H1 (cell line): ENCODE results near the gene DOCK9. TPM values are rescaled to one million over a fixed set of nuclear protein-coding genes. Genes with fewer than 3 reads are reported as not detected.

Experiments used
- FOSL1 ChIP-seq: IDR thresholded peaks from 2 replicates; pipeline ENCODE4 v1.6.1; 2011; ENCODE audit warnings: mild to moderate bottlenecking, low read depth, low read length, moderate library complexity; ENCODE audit not compliant: insufficient read depth
- GTF2F1 ChIP-seq: IDR thresholded peaks from 2 replicates; pipeline ENCODE4 v1.6.1; 2012; ENCODE audit warnings: low read depth, low read length, improper control_type of control experiment, borderline replicate concordance
- RFX5 ChIP-seq: IDR thresholded peaks from 2 replicates; pipeline ENCODE4 v1.6.1; 2011; ENCODE audit warnings: low read depth, low read length, improper control_type of control experiment, borderline replicate concordance
- YY1 ChIP-seq: IDR thresholded peaks from 2 replicates; pipeline ENCODE4 v1.6.1; 2011; ENCODE audit warnings: low read depth, mild to moderate bottlenecking, low read length
- polyA plus RNA-seq, 7 experiments: library from polyadenylated mRNA; depleted of rRNA in 3 of 7; stranded (reverse) in 5 of 7; unstranded in 2 of 7; fragments of >200 nt in 5 of 7; fragments of 200-250 nt in 2 of 7; gene quantifications; 1 replicate in 5 of 7; 2 replicates in 1 of 7; 4 replicates in 1 of 7; pipeline versions ENCODE4 v1.2.1 to v1.2.3, GENCODE V29; 2011 to 2013; ENCODE audit warnings: missing spikeins in 2 of 7, mixed read lengths in 2 of 7
- total RNA-seq: library from RNA; stranded (reverse); fragmentation: NEBNext Ultra II Directional; extraction: Animal tissue kit (Norgen Biotek cat#: 25700); gene quantifications from 2 replicates; pipeline ENCODE4 v1.2.1, GENCODE V29; 2021
- TF ChIP-seq, protein P1 (sequence below): IDR thresholded peaks from 2 replicates; pipeline ENCODE4 v1.6.1; 2012; ENCODE audit warnings: inconsistent platforms

The DOCK9 gene
- total and polyA plus RNA-seq, 2 of the 8 experiments (the other 6 are each of a cell fraction or from before 2014, with no cell fraction given) = 21.6 to 31.5 TPM

GRCh38 chr13:98955336-98955735 lies 22.5 kb downstream of the DOCK9 start (continued):
- TF ChIP-seq, protein P1, sequence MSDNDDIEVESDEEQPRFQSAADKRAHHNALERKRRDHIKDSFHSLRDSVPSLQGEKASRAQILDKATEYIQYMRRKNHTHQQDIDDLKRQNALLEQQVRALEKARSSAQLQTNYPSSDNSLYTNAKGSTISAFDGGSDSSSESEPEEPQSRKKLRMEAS = no peak
- TF ChIP-seq FOSL1 = no peak
- TF ChIP-seq GTF2F1 = no peak
- no peak for TF ChIP-seq RFX5
- no peak for TF ChIP-seq YY1
